ENCODE data around the gene RPS24.
"Not testable (repeated sequence)": the region's sequence is repeated elsewhere in the genome, so short reads cannot be mapped to it uniquely, and the experiment has no call there.

The RPS24 gene

GRCh38 chr10:78033637-78034470 lies at the start of gene RPS24:
Gene RPS24 (plus strand): TSS chr10:78033863. CDS start chr10:78033902, 39 bp downstream.
- peak; percentile 97 for DNase-seq

GRCh38 chr10:77984986-77985385 lies 48.7 kb upstream of the RPS24 start:
- no peak for DNase-seq

- DNase-seq = no peak
Measured at GRCh38 chr10:77987671-77988255, 45.9 kb upstream of the RPS24 start.

- no peak for DNase-seq
Measured at GRCh38 chr10:77989081-77989724, 44.5 kb upstream of the RPS24 start.

GRCh38 chr10:77993620-77994019 lies 40.0 kb upstream of the RPS24 start:
- DNase-seq = no peak

- not testable (repeated sequence) for DNase-seq
Measured at GRCh38 chr10:77998780-77999179, 34.9 kb upstream of the RPS24 start.

- DNase-seq = no peak
Measured at GRCh38 chr10:78000206-78000605, 33.5 kb upstream of the RPS24 start.

- DNase-seq = no peak
Measured at GRCh38 chr10:78000956-78001472, 32.6 kb upstream of the RPS24 start.

- no peak for DNase-seq
Measured at GRCh38 chr10:78002541-78003288, 30.9 kb upstream of the RPS24 start.

- no peak for DNase-seq
Measured at GRCh38 chr10:78004215-78005026, 29.2 kb upstream of the RPS24 start.

GRCh38 chr10:78007172-78007571 lies 26.5 kb upstream of the RPS24 start:
- no peak for DNase-seq

- no peak for DNase-seq
Measured at GRCh38 chr10:78009662-78010061, 24.0 kb upstream of the RPS24 start.

GRCh38 chr10:78010278-78010677 lies 23.4 kb upstream of the RPS24 start:
- no peak for DNase-seq

GRCh38 chr10:78011065-78011464 lies 22.6 kb upstream of the RPS24 start:
- DNase-seq = no peak

- no peak for DNase-seq
Measured at GRCh38 chr10:78013564-78013963, 20.1 kb upstream of the RPS24 start.

GRCh38 chr10:78015546-78015945 lies 18.1 kb upstream of the RPS24 start:
- no peak for DNase-seq

- no peak for DNase-seq
Measured at GRCh38 chr10:78017856-78018255, 15.8 kb upstream of the RPS24 start.

- DNase-seq = no peak
Measured at GRCh38 chr10:78019264-78019663, 14.4 kb upstream of the RPS24 start.

GRCh38 chr10:78021201-78021600 lies 12.5 kb upstream of the RPS24 start:
- DNase-seq = no peak

- no peak for DNase-seq
Measured at GRCh38 chr10:78023741-78024140, 9.9 kb upstream of the RPS24 start.

GRCh38 chr10:78025685-78026364 lies 7.8 kb upstream of the RPS24 start:
- no peak for DNase-seq
